ENCODE data around the gene TMX4. TPM values are rescaled to one million over a fixed set of nuclear protein-coding genes. Genes with fewer than 3 reads are reported as not detected.

The TMX4 gene
- polyA plus RNA-seq, 1 donor (not counting 4 experiments of a cell fraction or from before 2014, with no cell fraction given), result 5.9 TPM

DNA sequence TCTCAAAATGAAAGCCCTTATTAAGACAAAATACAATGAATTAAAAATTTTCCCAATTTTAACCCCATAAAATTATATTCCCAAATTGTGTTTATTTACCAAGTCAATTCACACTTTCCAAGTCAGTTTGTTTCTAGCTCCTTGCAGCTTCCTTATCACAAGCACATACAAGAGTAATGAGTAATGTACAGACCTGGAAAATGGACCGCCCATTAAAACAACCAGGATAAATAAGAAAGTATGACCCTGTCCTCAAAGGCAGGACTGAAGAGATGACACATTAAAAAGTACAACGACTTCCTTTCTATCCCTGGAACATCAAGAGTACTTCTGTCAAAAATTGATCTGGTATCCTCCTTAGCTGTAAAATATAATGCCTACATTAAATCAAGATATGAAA, 47.1 kb upstream of the TMX4 start:
- H3K9me1 ChIP-seq (ENCODE audit: control insufficient read depth, extremely low read depth, insufficient read depth, low read length), result no peaks in the 10 kb centered on the region
- no peak overlapping the region for H3K4me3 ChIP-seq (ENCODE audit: control insufficient read depth in 2 of 3, extremely low read depth in 1 of 3, insufficient read depth in 2 of 3, low read depth in 1 of 3, low read length in 3 of 3)
- H3K27me3 ChIP-seq (ENCODE audit: control insufficient read depth, extremely low read depth, insufficient read depth, low read length), result no peaks in the 10 kb centered on the region
- no peak for TF ChIP-seq EZH2 (IDR thresholded peaks at IDR 0.05; ENCODE audit: low read length)
- TF ChIP-seq, protein P1, sequence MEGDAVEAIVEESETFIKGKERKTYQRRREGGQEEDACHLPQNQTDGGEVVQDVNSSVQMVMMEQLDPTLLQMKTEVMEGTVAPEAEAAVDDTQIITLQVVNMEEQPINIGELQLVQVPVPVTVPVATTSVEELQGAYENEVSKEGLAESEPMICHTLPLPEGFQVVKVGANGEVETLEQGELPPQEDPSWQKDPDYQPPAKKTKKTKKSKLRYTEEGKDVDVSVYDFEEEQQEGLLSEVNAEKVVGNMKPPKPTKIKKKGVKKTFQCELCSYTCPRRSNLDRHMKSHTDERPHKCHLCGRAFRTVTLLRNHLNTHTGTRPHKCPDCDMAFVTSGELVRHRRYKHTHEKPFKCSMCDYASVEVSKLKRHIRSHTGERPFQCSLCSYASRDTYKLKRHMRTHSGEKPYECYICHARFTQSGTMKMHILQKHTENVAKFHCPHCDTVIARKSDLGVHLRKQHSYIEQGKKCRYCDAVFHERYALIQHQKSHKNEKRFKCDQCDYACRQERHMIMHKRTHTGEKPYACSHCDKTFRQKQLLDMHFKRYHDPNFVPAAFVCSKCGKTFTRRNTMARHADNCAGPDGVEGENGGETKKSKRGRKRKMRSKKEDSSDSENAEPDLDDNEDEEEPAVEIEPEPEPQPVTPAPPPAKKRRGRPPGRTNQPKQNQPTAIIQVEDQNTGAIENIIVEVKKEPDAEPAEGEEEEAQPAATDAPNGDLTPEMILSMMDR (optimal IDR thresholded peaks at IDR 0.05 in 1 of 3, IDR thresholded peaks at IDR 0.05 in 1 of 3, conservative IDR thresholded peaks at IDR 0.05 in 1 of 3; ENCODE audit: extremely low read depth in 1 of 3, insufficient read depth in 2 of 3, low read length in 3 of 3), result no peak
- no peak overlapping the region for H3K9ac ChIP-seq (ENCODE audit: control insufficient read depth, extremely low read depth, insufficient read depth, low read length)
- no peak overlapping the region for H2AFZ ChIP-seq (ENCODE audit: control insufficient read depth, low read length)
- H3K4me1 ChIP-seq (ENCODE audit: control insufficient read depth, extremely low read depth, insufficient read depth, low read length), result no peaks in the 10 kb centered on the region
- no peaks in the 10 kb centered on the region for H3K79me2 ChIP-seq (ENCODE audit: control insufficient read depth, insufficient read depth, low read length)
- no peak overlapping the region for H3K27ac ChIP-seq (ENCODE audit: control insufficient read depth, insufficient read depth, low read length)
- FAIRE-seq (no peak), DNase-seq (ENCODE audit: low read depth, low spot score) (no peak)
- no peaks in the 10 kb centered on the region for H3K36me3 ChIP-seq (ENCODE audit: control insufficient read depth in 2 of 2, extremely low read depth in 1 of 2, insufficient read depth in 2 of 2, low read length in 2 of 2)
- H3K4me2 ChIP-seq (ENCODE audit: control insufficient read depth, extremely low read depth, insufficient read depth, low read depth, low read length), result no peak overlapping the region
- dilution Hi-C loops (cut with MboI; ENCODE audit: extremely low pct_ligation_motif_present, low sequenced_read_pairs), result no loop called here
- no peaks in the 10 kb centered on the region for H4K20me1 ChIP-seq (ENCODE audit: control insufficient read depth, extremely low read depth, insufficient read depth, low read length)
- no peaks in the 10 kb centered on the region for H3K9me3 ChIP-seq (ENCODE audit: control insufficient read depth, low read depth, low read length)

DNA sequence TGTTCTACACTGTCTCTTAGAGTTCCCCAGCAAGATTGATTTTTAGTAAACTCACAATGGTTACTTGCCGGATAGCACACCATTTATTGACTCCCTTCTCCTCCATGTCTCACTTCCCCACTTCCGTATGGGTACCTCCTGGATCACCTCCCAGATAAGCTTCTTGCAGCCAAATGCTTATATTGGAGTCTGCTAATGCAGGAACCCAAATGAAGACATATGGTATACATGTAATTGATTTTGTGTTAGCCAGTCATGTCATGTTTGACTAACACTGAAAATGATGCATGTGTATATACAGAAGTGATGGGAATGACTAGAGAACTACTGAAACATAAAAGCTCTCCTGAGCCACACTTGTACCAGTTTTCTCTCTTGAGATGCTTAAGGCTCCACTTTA, 46.1 kb upstream of the TMX4 start:
- Histone ChIP-seq H3K27ac (ENCODE audit: control insufficient read depth, insufficient read depth, low read length) (no peak overlapping the region), H4K20me1 (ENCODE audit: control insufficient read depth, extremely low read depth, insufficient read depth, low read length) (no peaks in the 10 kb centered on the region), H3K27me3 (ENCODE audit: control insufficient read depth, extremely low read depth, insufficient read depth, low read length) (no peaks in the 10 kb centered on the region), H3K4me1 (ENCODE audit: control insufficient read depth, extremely low read depth, insufficient read depth, low read length) (no peaks in the 10 kb centered on the region), H3K36me3 (ENCODE audit: control insufficient read depth in 2 of 2, extremely low read depth in 1 of 2, insufficient read depth in 2 of 2, low read length in 2 of 2) (no peaks in the 10 kb centered on the region), H3K79me2 (ENCODE audit: control insufficient read depth, insufficient read depth, low read length) (no peaks in the 10 kb centered on the region), H3K9me3 (ENCODE audit: control insufficient read depth, low read depth, low read length) (no peaks in the 10 kb centered on the region), H3K9ac (ENCODE audit: control insufficient read depth, extremely low read depth, insufficient read depth, low read length) (no peak overlapping the region), H2AFZ (ENCODE audit: control insufficient read depth, low read length) (no peak overlapping the region), H3K4me2 (ENCODE audit: control insufficient read depth, extremely low read depth, insufficient read depth, low read depth, low read length) (no peak overlapping the region), H3K4me3 (ENCODE audit: control insufficient read depth in 2 of 3, extremely low read depth in 1 of 3, insufficient read depth in 2 of 3, low read depth in 1 of 3, low read length in 3 of 3) (no peak overlapping the region), H3K9me1 (ENCODE audit: control insufficient read depth, extremely low read depth, insufficient read depth, low read length) (no peaks in the 10 kb centered on the region)
- dilution Hi-C loops (cut with MboI; ENCODE audit: extremely low pct_ligation_motif_present, low sequenced_read_pairs), result no loop called here
- DNase-seq (ENCODE audit: low read depth, low spot score) (no peak), FAIRE-seq (no peak)
- TF ChIP-seq EZH2 (IDR thresholded peaks at IDR 0.05; ENCODE audit: low read length), result no peak
- TF ChIP-seq, protein P1 (optimal IDR thresholded peaks at IDR 0.05 in 1 of 3, IDR thresholded peaks at IDR 0.05 in 1 of 3, conservative IDR thresholded peaks at IDR 0.05 in 1 of 3; ENCODE audit: extremely low read depth in 1 of 3, insufficient read depth in 2 of 3, low read length in 3 of 3), result no peak

Measured in keratinocyte (primary cell).